ENCODE measurements around the gene KCNC1.

KCNC1 gene

GRCh38 chr11:17743026-17743807 is 8.6 kb downstream of the KCNC1 start:
- Histone ChIP-seq H3K36me3 (ENCODE audit: insufficient read depth, low read length) (no peaks in the 10 kb centered on the region), H3K4me1 (ENCODE audit: insufficient read depth, low read length, severe bottlenecking) (no peaks in the 10 kb centered on the region), H3F3A (ENCODE audit: insufficient read depth, low read length) (no peaks in the 10 kb centered on the region), H3K4me3 (ENCODE audit: low read depth, low read length, poor library complexity, severe bottlenecking) (no peak overlapping the region), H3K9me2 (ENCODE audit: low read depth, low read length) (no peaks in the 10 kb centered on the region), H3K79me2 (ENCODE audit: insufficient read depth, low read length) (no peaks in the 10 kb centered on the region), H3K27ac (ENCODE audit: low read depth, low read length, poor library complexity, severe bottlenecking) (no peak overlapping the region), H3K4me2 (ENCODE audit: low read length) (no peak overlapping the region), H4K20me1 (ENCODE audit: insufficient read depth, low read length) (no peaks in the 10 kb centered on the region), H3K9me3 (ENCODE audit: low read length) (no peaks in the 10 kb centered on the region), H3K27me3 (ENCODE audit: insufficient read depth, low read length) (no peaks in the 10 kb centered on the region), H3K9ac (ENCODE audit: low read length) (no peak overlapping the region), H2AFZ (ENCODE audit: low read length) (no peak overlapping the region)
- no peak for TF ChIP-seq CTCF (IDR thresholded peaks at IDR 0.05; ENCODE audit: low read length)
- no peak for TF ChIP-seq EZH2 (IDR thresholded peaks at IDR 0.05; ENCODE audit: borderline replicate concordance, low read length)

GRCh38 chr11:17743808-17744119 is 9.2 kb downstream of the KCNC1 start:
- Histone ChIP-seq H3K27ac (ENCODE audit: low read depth, low read length, poor library complexity, severe bottlenecking) (no peak overlapping the region), H3K27me3 (ENCODE audit: insufficient read depth, low read length) (no peaks in the 10 kb centered on the region), H3K36me3 (ENCODE audit: insufficient read depth, low read length) (no peaks in the 10 kb centered on the region), H3K79me2 (ENCODE audit: insufficient read depth, low read length) (no peaks in the 10 kb centered on the region), H3K4me3 (ENCODE audit: low read depth, low read length, poor library complexity, severe bottlenecking) (no peak overlapping the region), H3F3A (ENCODE audit: insufficient read depth, low read length) (no peaks in the 10 kb centered on the region), H3K9me2 (ENCODE audit: low read depth, low read length) (no peaks in the 10 kb centered on the region), H3K9ac (ENCODE audit: low read length) (no peak overlapping the region), H2AFZ (ENCODE audit: low read length) (no peak overlapping the region), H3K4me1 (ENCODE audit: insufficient read depth, low read length, severe bottlenecking) (no peaks in the 10 kb centered on the region), H3K9me3 (ENCODE audit: low read length) (no peaks in the 10 kb centered on the region), H4K20me1 (ENCODE audit: insufficient read depth, low read length) (no peaks in the 10 kb centered on the region), H3K4me2 (ENCODE audit: low read length) (no peak overlapping the region)
- TF ChIP-seq CTCF (IDR thresholded peaks at IDR 0.05; ENCODE audit: low read length) (no peak), EZH2 (IDR thresholded peaks at IDR 0.05; ENCODE audit: borderline replicate concordance, low read length) (no peak)

GRCh38 chr11:17744151-17744940 is 9.8 kb downstream of the KCNC1 start:
- H3K9ac ChIP-seq (ENCODE audit: low read length) = no peak overlapping the region
- no peak overlapping the region for H3K4me2 ChIP-seq (ENCODE audit: low read length)
- no peaks in the 10 kb centered on the region for H3F3A ChIP-seq (ENCODE audit: insufficient read depth, low read length)
- TF ChIP-seq CTCF (IDR thresholded peaks at IDR 0.05; ENCODE audit: low read length) (no peak), EZH2 (IDR thresholded peaks at IDR 0.05; ENCODE audit: borderline replicate concordance, low read length) (no peak)
- H3K27me3 ChIP-seq (ENCODE audit: insufficient read depth, low read length) = no peaks in the 10 kb centered on the region
- H3K79me2 ChIP-seq (ENCODE audit: insufficient read depth, low read length) = no peaks in the 10 kb centered on the region
- H3K9me3 ChIP-seq (ENCODE audit: low read length) = no peaks in the 10 kb centered on the region
- no peak overlapping the region for H2AFZ ChIP-seq (ENCODE audit: low read length)
- H4K20me1 ChIP-seq (ENCODE audit: insufficient read depth, low read length) = no peaks in the 10 kb centered on the region
- H3K4me3 ChIP-seq (ENCODE audit: low read depth, low read length, poor library complexity, severe bottlenecking) = no peak overlapping the region
- no peaks in the 10 kb centered on the region for H3K4me1 ChIP-seq (ENCODE audit: insufficient read depth, low read length, severe bottlenecking)
- no peak overlapping the region for H3K27ac ChIP-seq (ENCODE audit: low read depth, low read length, poor library complexity, severe bottlenecking)
- no peaks in the 10 kb centered on the region for H3K36me3 ChIP-seq (ENCODE audit: insufficient read depth, low read length)
- H3K9me2 ChIP-seq (ENCODE audit: low read depth, low read length) = no peaks in the 10 kb centered on the region

Measured in OCI-LY1 (cell line).